OCI-M2 (cell line): ENCODE measurements around the gene MTCH2.
"Not testable (repeated sequence)": the region's sequence is repeated elsewhere in the genome, so short reads cannot be mapped to it uniquely, and the experiment has no call there.

ENCODE experiments used
- DNase-seq: peaks from one replicate; lab custom pipeline; 2025; ENCODE audit not compliant: unreplicated experiment; lab: John Stamatoyannopoulos, UW

MTCH2 gene

GRCh38 chr11:47642099-47642855 lies at the start of gene MTCH2:
Gene MTCH2, minus strand, starts transcription at chr11:47642559. Its CDS starts 94 bp downstream, at chr11:47642465.
- peak; percentile 52 for DNase-seq

- no peak for DNase-seq
These were observed 49.6 kb upstream of the MTCH2 start for GRCh38 chr11:47691979-47692378.

- no peak for DNase-seq
These were observed 47.1 kb upstream of the MTCH2 start for GRCh38 chr11:47689480-47689879.

GRCh38 chr11:47688991-47689390 lies 46.6 kb upstream of the MTCH2 start:
- no peak for DNase-seq

- DNase-seq: no peak
These were observed 45.8 kb upstream of the MTCH2 start for GRCh38 chr11:47688111-47688510.

- DNase-seq: not testable (repeated sequence)
These were observed 44.3 kb upstream of the MTCH2 start for GRCh38 chr11:47686704-47687103.

- no peak for DNase-seq
These were observed 43.8 kb upstream of the MTCH2 start for GRCh38 chr11:47686151-47686550.

- DNase-seq: no peak
These were observed 33.5 kb upstream of the MTCH2 start for GRCh38 chr11:47675851-47676250.

GRCh38 chr11:47672283-47672730 lies 29.9 kb upstream of the MTCH2 start:
- no peak for DNase-seq

GRCh38 chr11:47669856-47670255 lies 27.5 kb upstream of the MTCH2 start:
- DNase-seq: no peak

- no peak for DNase-seq
These were observed 26.3 kb upstream of the MTCH2 start for GRCh38 chr11:47668665-47669064.

GRCh38 chr11:47667555-47667954 lies 25.2 kb upstream of the MTCH2 start:
- DNase-seq: no peak

GRCh38 chr11:47667135-47667534 lies 24.8 kb upstream of the MTCH2 start:
- DNase-seq: no peak

- not testable (repeated sequence) for DNase-seq
These were observed 22.6 kb upstream of the MTCH2 start for GRCh38 chr11:47664936-47665335.

GRCh38 chr11:47661245-47661644 lies 18.9 kb upstream of the MTCH2 start:
- DNase-seq: no peak

- no peak for DNase-seq
These were observed 16.9 kb upstream of the MTCH2 start for GRCh38 chr11:47659276-47659675.

GRCh38 chr11:47656260-47656885 lies 14.0 kb upstream of the MTCH2 start:
- DNase-seq: no peak

- no peak for DNase-seq
These were observed 9.6 kb upstream of the MTCH2 start for GRCh38 chr11:47651818-47652469.

GRCh38 chr11:47649276-47649675 lies 6.9 kb upstream of the MTCH2 start:
- no peak for DNase-seq

GRCh38 chr11:47646019-47646418 lies 3.7 kb upstream of the MTCH2 start:
- no peak for DNase-seq

- DNase-seq: no peak
These were observed 3.1 kb upstream of the MTCH2 start for GRCh38 chr11:47645500-47645899.

GRCh38 chr11:47641600-47642098 lies 710 bp downstream of the MTCH2 start:
- no peak for DNase-seq
